CD4-positive, alpha-beta T cell (primary cell): ENCODE results near the gene FAM124B. TPM values are rescaled to one million over a fixed set of nuclear protein-coding genes. Genes with fewer than 3 reads are reported as not detected.

Source experiments
- ATAC-seq: fragments of 200-7000 bp; cut with Tn5 transposase; one replicate; pipeline ENCODE4 v1.10.0; 2022; ENCODE audit warnings: mild to moderate bottlenecking; ENCODE audit not compliant: poor library complexity
- CTCF ChIA-PET: fragments of 350-600 bp; sonication (Branson Sonifier 250); formaldehyde crosslinking; loops from one replicate; lab custom pipeline; 2021; ENCODE audit warnings: antibody characterized with exemption, inconsistent platforms; lab: Charles Lee
- POLR2A ChIA-PET: fragments of 350-600 bp; sonication (Branson Sonifier 250); formaldehyde crosslinking; loops from one replicate; lab custom pipeline; 2021; ENCODE audit warnings: antibody characterized with exemption, inconsistent platforms; lab: Charles Lee
- DNase-seq, 14 experiments: peaks; one replicate each; pipeline ENCODE4 v3.0.0-alpha.2; 2013 to 2020; ENCODE audit warnings: mixed read lengths in 2 of 14
- H3K27ac ChIP-seq, 2 donors: one replicate each; pipeline versions ENCODE4 v1.5.1 to v1.7.0; 2013; ENCODE audit warnings: low read length in 2 of 2, low read depth in 1 of 2, mild to moderate bottlenecking in 1 of 2
- H3K27me3 ChIP-seq, 2 experiments: 1 replicate in 1 of 2; 2 replicates in 1 of 2; pipeline versions ENCODE4 v1.6.1 to v1.7.0; 2013; ENCODE audit warnings: low read length in 2 of 2, control low read depth in 1 of 2, mild to moderate bottlenecking in 1 of 2, moderate library complexity in 1 of 2; ENCODE audit not compliant: insufficient read depth in 2 of 2, control insufficient read depth in 1 of 2
- H3K36me3 ChIP-seq: one replicate; pipeline ENCODE4 v1.6.1; 2013; ENCODE audit warnings: low read length, control low read depth; ENCODE audit not compliant: insufficient read depth
- H3K4me1 ChIP-seq: one replicate; pipeline ENCODE4 v1.6.1; 2013; ENCODE audit warnings: low read length, control low read depth; ENCODE audit not compliant: insufficient read depth
- H3K4me3 ChIP-seq: one replicate; pipeline ENCODE4 v1.5.1; 2013; ENCODE audit warnings: mild to moderate bottlenecking, low read length, moderate library complexity
- H3K9me3 ChIP-seq, 2 experiments: 1 replicate in 1 of 2; 2 replicates in 1 of 2; pipeline versions ENCODE4 v1.6.1 to v1.7.0; 2013; ENCODE audit warnings: low read length in 2 of 2, mild to moderate bottlenecking in 2 of 2, control low read depth in 1 of 2, moderate library complexity in 1 of 2; ENCODE audit not compliant: control insufficient read depth in 1 of 2, insufficient read depth in 1 of 2
- H3K27ac Mint-ChIP-seq: one replicate; pipeline ENCODE4 v1.8.0; 2020; ENCODE audit warnings: mixed read lengths
- H3K27me3 Mint-ChIP-seq: one replicate; pipeline ENCODE4 v1.8.0; 2021; ENCODE audit warnings: mixed read lengths
- H3K36me3 Mint-ChIP-seq: one replicate; pipeline ENCODE4 v1.8.0; 2021; ENCODE audit warnings: low read depth, mixed read lengths
- H3K4me1 Mint-ChIP-seq: one replicate; pipeline ENCODE4 v1.8.0; 2021; ENCODE audit warnings: low read depth, mixed read lengths
- H3K4me3 Mint-ChIP-seq: one replicate; pipeline ENCODE4 v1.8.0; 2020; ENCODE audit warnings: mild to moderate bottlenecking, mixed read lengths
- H3K9me3 Mint-ChIP-seq: one replicate; pipeline ENCODE4 v1.8.0; 2020; ENCODE audit warnings: mixed read lengths
- CTCF ChIP-seq: fragments of 200-600 bp; IDR thresholded peaks from one replicate; pipeline ENCODE4 v1.8.0; 2022; ENCODE audit warnings: antibody characterized with exemption, mild to moderate bottlenecking
- intact Hi-C, 2 experiments: fragments of 100-400 bp; cut with DNase I in 1 of 2; cut with micrococcal nuclease in 1 of 2; formaldehyde crosslinking; loops; one replicate each; pipeline versions ENCODE4 v1.15.1 to v1.9.0; 2023 to 2025; cut with DNase I, micrococcal nuclease
- total RNA-seq, 174 experiments: library from RNA in 2 of 174; stranded (reverse) in 2 of 174; gene quantifications; one replicate each; pipeline ENCODE4 v1.2.3 and lab custom pipeline; 2021 to 2026

FAM124B gene
- total RNA-seq, 2 experiments from 2014 or later: 1.1 to 1.3 TPM

DNA sequence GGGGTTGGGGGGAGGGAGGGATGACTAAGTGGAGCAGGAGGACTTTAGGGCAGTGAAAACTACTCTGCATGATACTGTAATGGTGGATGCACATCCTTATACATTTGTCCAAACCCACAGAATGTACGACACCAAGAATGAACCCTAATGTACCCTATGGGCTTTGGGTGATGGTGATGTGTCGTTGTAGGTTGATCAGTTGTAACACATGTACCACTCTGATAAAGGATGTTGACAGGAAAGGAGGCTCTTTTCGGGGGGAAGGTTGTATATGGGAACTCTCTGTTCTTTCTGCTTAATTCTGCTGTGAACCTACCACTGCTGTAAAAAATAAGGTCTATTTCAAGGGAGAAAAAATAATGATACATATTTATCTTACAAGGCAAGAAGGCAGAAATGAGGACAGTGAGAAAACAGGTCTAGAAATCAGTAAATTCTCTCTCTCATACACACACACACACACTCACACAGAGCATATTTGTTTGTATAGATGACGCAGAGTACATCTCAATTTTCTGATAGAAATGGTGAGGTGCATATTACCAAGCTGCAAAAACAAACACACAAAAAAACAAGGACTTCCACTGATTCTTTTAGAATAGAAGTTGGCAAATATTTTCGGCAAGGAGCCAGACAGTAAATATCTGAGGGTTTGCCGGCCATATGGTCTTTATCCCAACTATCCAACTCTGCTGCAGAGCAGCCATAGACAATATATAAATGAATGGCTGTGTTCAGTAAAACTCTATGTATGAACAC lies 20.2 kb downstream of the FAM124B start:
- DNase-seq (no peak), ATAC-seq (no peak)
- no peak overlapping the region for H3K4me3 ChIP-seq
- Mint-ChIP-seq H3K9me3 (no peaks in the 10 kb centered on the region), H3K36me3 (no peaks in the 10 kb centered on the region), H3K4me1 (no peaks in the 10 kb centered on the region), H3K27me3 (no peaks in the 10 kb centered on the region), H3K27ac (no peak overlapping the region), H3K4me3 (no peak overlapping the region)
- no peaks in the 10 kb centered on the region for H3K36me3 ChIP-seq
- no peak for TF ChIP-seq CTCF
- H3K27ac ChIP-seq: no peak overlapping the region
- no peaks in the 10 kb centered on the region for H3K9me3 ChIP-seq
- H3K27me3 ChIP-seq: no peaks in the 10 kb centered on the region
- CTCF ChIA-PET: no interaction called here
- H3K4me1 ChIP-seq: no peaks in the 10 kb centered on the region
- intact Hi-C loops: no loop called here
- POLR2A ChIA-PET: no interaction called here

- ATAC-seq (no peak), DNase-seq (no peak)
- no peak for TF ChIP-seq CTCF
- ChIA-PET POLR2A (interaction anchor here (0.7 kb wide), 1 partner anchor 275 kb away, joined by 3 read pairs; no protein-coding TSS in a partner anchor), CTCF (interaction anchor here (1.4 kb wide), 1 partner anchor 11 kb away, joined by 3 read pairs; no protein-coding TSS in a partner anchor)
- intact Hi-C loops: no loop called here
- Histone ChIP-seq H3K4me1 (no peaks in the 10 kb centered on the region), H3K27me3 (no peaks in the 10 kb centered on the region), H3K9me3 (no peaks in the 10 kb centered on the region), H3K27ac (no peak overlapping the region), H3K4me3 (no peak overlapping the region), H3K36me3 (no peaks in the 10 kb centered on the region)
- no peaks in the 10 kb centered on the region for H3K27me3 Mint-ChIP-seq
- no peaks in the 10 kb centered on the region for H3K36me3 Mint-ChIP-seq
- H3K9me3 Mint-ChIP-seq: no peaks in the 10 kb centered on the region
- no peaks in the 10 kb centered on the region for H3K4me1 Mint-ChIP-seq
- no peak overlapping the region for H3K27ac Mint-ChIP-seq
- no peak overlapping the region for H3K4me3 Mint-ChIP-seq
Measured at GRCh38 chr2:224379986-224380385, 21.9 kb downstream of the FAM124B start.

- intact Hi-C loops: no loop called here
Measured at GRCh38 chr2:224379172-224379571, 22.7 kb downstream of the FAM124B start.

More at GRCh38 chr2:224379172-224379571, 22.7 kb downstream of the FAM124B start:
- no peaks in the 10 kb centered on the region for H3K9me3 Mint-ChIP-seq
- Histone ChIP-seq H3K27ac (no peak overlapping the region), H3K9me3 (no peaks in the 10 kb centered on the region), H3K27me3 (no peaks in the 10 kb centered on the region), H3K4me3 (no peak overlapping the region), H3K36me3 (no peaks in the 10 kb centered on the region), H3K4me1 (no peaks in the 10 kb centered on the region)
- TF ChIP-seq CTCF: no peak
- no peaks in the 10 kb centered on the region for H3K4me1 Mint-ChIP-seq
- ChIA-PET CTCF (interaction anchor here (1.4 kb wide), 1 partner anchor 10 kb away, joined by 3 read pairs; no protein-coding TSS in a partner anchor), POLR2A (no interaction called here)
- DNase-seq: no peak
- H3K4me3 Mint-ChIP-seq: no peak overlapping the region
- H3K36me3 Mint-ChIP-seq: no peaks in the 10 kb centered on the region
- no peak overlapping the region for H3K27ac Mint-ChIP-seq
- no peak for ATAC-seq
- H3K27me3 Mint-ChIP-seq: no peaks in the 10 kb centered on the region
